DND-41 (cell line): ENCODE results near the gene NR3C1.

Experiments
- ATAC-seq: fragments of 200-7000 bp; cut with Tn5 transposase; 3 replicates; pipeline ENCODE4 v1.9.1; 2021; ENCODE audit warnings: low read depth; ENCODE audit not compliant: insufficient read depth
- DNase-seq: peaks from one replicate; pipeline ENCODE4 v3.0.0-alpha.2; 2020
- H2AFZ ChIP-seq: 2 replicates; pipeline ENCODE4 v1.6.0; 2012; ENCODE audit warnings: low read depth, low read length
- H3K27ac ChIP-seq: 2 replicates; pipeline ENCODE4 v1.5.1; 2012; ENCODE audit warnings: low read length, inconsistent platforms
- H3K27me3 ChIP-seq: fragments of 200-600 bp; sonication (generic); 2 replicates; pipeline ENCODE4 v1.6.0; 2012; ENCODE audit warnings: low read length, mild to moderate bottlenecking, inconsistent platforms; ENCODE audit not compliant: insufficient read depth, poor library complexity
- H3K36me3 ChIP-seq: 2 replicates; pipeline ENCODE4 v1.5.1; 2012; ENCODE audit warnings: low read length, inconsistent platforms; ENCODE audit not compliant: insufficient read depth
- H3K4me1 ChIP-seq: 2 replicates; pipeline ENCODE4 v1.5.1; 2012; ENCODE audit warnings: mild to moderate bottlenecking, low read length; ENCODE audit not compliant: insufficient read depth
- H3K4me2 ChIP-seq: 2 replicates; pipeline ENCODE4 v1.6.0; 2012; ENCODE audit warnings: mild to moderate bottlenecking, moderate library complexity, low read length, inconsistent platforms; ENCODE audit not compliant: insufficient read depth
- H3K4me3 ChIP-seq, 2 experiments: fragments of 200-600 bp in 1 of 2; shearing (Covaris generic) in 1 of 2; 2 replicates each; pipeline ENCODE4 v1.5.1; 2012 to 2016; ENCODE audit warnings: inconsistent platforms in 2 of 2, low read length in 2 of 2, mild to moderate bottlenecking in 2 of 2, low read depth in 1 of 2, moderate library complexity in 1 of 2
- H3K79me2 ChIP-seq: 2 replicates; pipeline ENCODE4 v1.6.0; 2012; ENCODE audit warnings: low read length, inconsistent platforms; ENCODE audit not compliant: insufficient read depth
- H3K9ac ChIP-seq: 2 replicates; pipeline ENCODE4 v1.6.0; 2012; ENCODE audit warnings: low read depth, mild to moderate bottlenecking, inconsistent platforms, low read length, moderate library complexity
- H3K9me3 ChIP-seq: 2 replicates; pipeline ENCODE4 v1.5.1; 2012; ENCODE audit warnings: low read length, moderate library complexity, mild to moderate bottlenecking, inconsistent platforms; ENCODE audit not compliant: insufficient read depth, severe bottlenecking
- H4K20me1 ChIP-seq: 2 replicates; pipeline ENCODE4 v1.6.0; 2012; ENCODE audit warnings: low read length; ENCODE audit not compliant: insufficient read depth
- EZH2 ChIP-seq: IDR thresholded peaks from 3 replicates; pipeline ENCODE4 v1.6.1; 2012; ENCODE audit warnings: borderline replicate concordance, low read depth, mild to moderate bottlenecking, moderate library complexity, low read length, inconsistent platforms; ENCODE audit not compliant: severe bottlenecking
- TF ChIP-seq, protein P1 (sequence below): IDR thresholded peaks from 2 replicates; pipeline ENCODE4 v1.5.1; 2012; ENCODE audit warnings: borderline replicate concordance, low read length, moderate library complexity, mild to moderate bottlenecking; ENCODE audit not compliant: poor library complexity, severe bottlenecking; ENCODE audit errors: extremely low read depth

Gene NR3C1

GRCh38 chr5:143262393-143263174 is 140.9 kb downstream of the NR3C1 start:
- Histone ChIP-seq H3K4me1 (no peaks in the 10 kb centered on the region), H3K9me3 (no peaks in the 10 kb centered on the region), H2AFZ (no peak overlapping the region), H4K20me1 (no peaks in the 10 kb centered on the region), H3K4me3 (no peak overlapping the region), H3K36me3 (no peaks in the 10 kb centered on the region), H3K27ac (no peak overlapping the region), H3K79me2 (no peaks in the 10 kb centered on the region), H3K27me3 (no peaks in the 10 kb centered on the region), H3K4me2 (no peak overlapping the region), H3K9ac (no peak overlapping the region)
- DNase-seq (no peak), ATAC-seq (no peak)
- TF ChIP-seq, protein P1, sequence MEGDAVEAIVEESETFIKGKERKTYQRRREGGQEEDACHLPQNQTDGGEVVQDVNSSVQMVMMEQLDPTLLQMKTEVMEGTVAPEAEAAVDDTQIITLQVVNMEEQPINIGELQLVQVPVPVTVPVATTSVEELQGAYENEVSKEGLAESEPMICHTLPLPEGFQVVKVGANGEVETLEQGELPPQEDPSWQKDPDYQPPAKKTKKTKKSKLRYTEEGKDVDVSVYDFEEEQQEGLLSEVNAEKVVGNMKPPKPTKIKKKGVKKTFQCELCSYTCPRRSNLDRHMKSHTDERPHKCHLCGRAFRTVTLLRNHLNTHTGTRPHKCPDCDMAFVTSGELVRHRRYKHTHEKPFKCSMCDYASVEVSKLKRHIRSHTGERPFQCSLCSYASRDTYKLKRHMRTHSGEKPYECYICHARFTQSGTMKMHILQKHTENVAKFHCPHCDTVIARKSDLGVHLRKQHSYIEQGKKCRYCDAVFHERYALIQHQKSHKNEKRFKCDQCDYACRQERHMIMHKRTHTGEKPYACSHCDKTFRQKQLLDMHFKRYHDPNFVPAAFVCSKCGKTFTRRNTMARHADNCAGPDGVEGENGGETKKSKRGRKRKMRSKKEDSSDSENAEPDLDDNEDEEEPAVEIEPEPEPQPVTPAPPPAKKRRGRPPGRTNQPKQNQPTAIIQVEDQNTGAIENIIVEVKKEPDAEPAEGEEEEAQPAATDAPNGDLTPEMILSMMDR: no peak
- TF ChIP-seq EZH2: no peak

GRCh38 chr5:143261748-143262392 is 141.6 kb downstream of the NR3C1 start:
- DNase-seq: no peak
- Histone ChIP-seq H3K79me2 (no peaks in the 10 kb centered on the region), H4K20me1 (no peaks in the 10 kb centered on the region), H3K36me3 (no peaks in the 10 kb centered on the region), H3K4me1 (no peaks in the 10 kb centered on the region), H3K27ac (no peak overlapping the region), H3K27me3 (no peaks in the 10 kb centered on the region), H3K9ac (no peak overlapping the region), H3K4me3 (no peak overlapping the region), H3K4me2 (no peak overlapping the region), H3K9me3 (no peaks in the 10 kb centered on the region), H2AFZ (no peak overlapping the region)
- no peak for ATAC-seq
- TF ChIP-seq EZH2: no peak
- TF ChIP-seq, protein P1: no peak

GRCh38 chr5:143259254-143259605 is 144.3 kb downstream of the NR3C1 start:
- H3K27ac ChIP-seq: no peak overlapping the region
- no peak for ATAC-seq
- H3K9me3 ChIP-seq: no peaks in the 10 kb centered on the region
- H3K4me2 ChIP-seq: no peak overlapping the region
- no peak overlapping the region for H3K9ac ChIP-seq
- DNase-seq: no peak
- no peaks in the 10 kb centered on the region for H3K27me3 ChIP-seq
- no peaks in the 10 kb centered on the region for H3K79me2 ChIP-seq
- H4K20me1 ChIP-seq: no peaks in the 10 kb centered on the region
- no peaks in the 10 kb centered on the region for H3K4me1 ChIP-seq
- no peaks in the 10 kb centered on the region for H3K36me3 ChIP-seq
- H2AFZ ChIP-seq: no peak overlapping the region
- no peak overlapping the region for H3K4me3 ChIP-seq
- TF ChIP-seq EZH2: no peak
- TF ChIP-seq, protein P1: no peak
